Skeletal muscle satellite cell (primary cell): ENCODE data around the gene PTTG1IP.

Experiments
- H3K27me3 ChIP-seq: 2 replicates; pipeline ENCODE4 v1.7.0; 2013; ENCODE audit warnings: low read length; ENCODE audit not compliant: control insufficient read depth, insufficient read depth
- H3K36me3 ChIP-seq: 2 replicates; pipeline ENCODE4 v1.7.0; 2013; ENCODE audit warnings: mild to moderate bottlenecking, control low read depth, low read length; ENCODE audit not compliant: insufficient read depth
- H3K4me1 ChIP-seq: 2 replicates; pipeline ENCODE4 v1.7.0; 2013; ENCODE audit warnings: low read length; ENCODE audit not compliant: control insufficient read depth, insufficient read depth
- H3K4me2 ChIP-seq: 2 replicates; pipeline ENCODE4 v1.7.0; 2013; ENCODE audit warnings: mild to moderate bottlenecking, low read length
- H3K4me3 ChIP-seq: 2 replicates; pipeline ENCODE4 v1.7.0; 2013; ENCODE audit warnings: low read length
- H3K9ac ChIP-seq: 2 replicates; pipeline ENCODE4 v1.7.0; 2013; ENCODE audit warnings: mild to moderate bottlenecking, low read depth, low read length, moderate library complexity
- H3K9me3 ChIP-seq: replicated peaks from 2 replicates; pipeline ENCODE4 v1.7.0; 2013; ENCODE audit warnings: mild to moderate bottlenecking, control low read depth, low read length

Gene PTTG1IP

DNA sequence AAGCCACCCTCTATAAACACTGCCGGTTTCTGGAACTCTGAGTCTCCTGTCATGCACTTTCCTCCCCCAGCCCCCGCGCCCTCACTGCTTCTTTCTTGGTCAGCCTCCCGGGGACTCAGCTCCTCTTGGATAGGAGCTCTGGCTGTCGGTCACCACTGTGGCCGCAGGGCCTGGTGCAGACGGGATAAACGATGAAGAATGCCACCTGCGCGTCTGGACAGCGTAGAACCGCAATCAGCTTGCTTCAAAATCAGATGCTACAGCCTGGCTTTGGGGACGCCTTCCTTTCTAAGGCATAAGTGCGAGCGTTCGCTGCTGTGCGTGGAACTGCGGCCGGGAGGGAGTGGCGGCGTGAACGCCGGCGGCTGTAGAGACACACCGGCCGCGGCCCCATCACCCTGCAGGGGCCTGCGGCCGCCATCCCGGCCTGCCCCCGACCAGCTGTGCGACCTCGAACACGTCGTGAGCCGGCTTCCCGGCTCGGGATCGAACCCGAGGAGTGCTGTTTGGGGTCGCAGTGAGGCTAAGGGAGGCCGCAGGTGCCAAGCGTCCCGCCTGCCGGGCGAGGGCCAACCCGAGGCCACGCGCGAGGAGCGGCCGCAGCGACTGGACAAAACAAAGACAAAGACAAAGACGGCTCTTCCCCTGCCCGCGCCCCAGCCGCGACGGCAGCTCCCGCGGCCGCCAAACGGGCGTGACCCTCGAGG lies 688 bp downstream of the PTTG1IP start:
- peak overlapping the region; percentile 89 for H3K4me2 ChIP-seq
- H3K4me3 ChIP-seq, result peak overlapping the region; percentile 88
- peak overlapping the region; percentile 91 for H3K9ac ChIP-seq
- peaks cover 7% of the 10 kb centered on the region for H3K36me3 ChIP-seq
- H3K4me1 ChIP-seq, result peaks cover 57% of the 10 kb centered on the region
- H3K27me3 ChIP-seq, result no peaks in the 10 kb centered on the region
- H3K9me3 ChIP-seq, result no peaks in the 10 kb centered on the region

DNA sequence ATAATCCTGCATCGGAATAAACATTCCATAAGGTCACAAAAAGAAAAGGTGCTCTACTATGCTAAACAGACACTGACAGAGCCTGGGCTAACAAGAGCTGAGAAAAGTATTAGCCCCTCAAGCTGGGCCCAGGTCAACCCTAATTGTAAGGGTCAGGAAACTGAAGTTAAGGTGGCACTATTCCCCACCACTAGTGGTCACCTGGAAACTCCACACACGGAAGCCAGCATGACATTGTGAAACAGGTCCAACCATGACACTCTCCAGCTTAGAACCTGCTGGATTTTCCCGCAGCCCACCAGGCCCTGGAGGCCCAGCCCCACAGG lies 1.2 kb downstream of the PTTG1IP start:
- H3K9ac ChIP-seq, result peak overlapping the region; percentile 91
- H3K4me2 ChIP-seq, result peak overlapping the region; percentile 89
- H3K4me3 ChIP-seq, result peak overlapping the region; percentile 88
- peaks cover 59% of the 10 kb centered on the region for H3K4me1 ChIP-seq
- no peaks in the 10 kb centered on the region for H3K27me3 ChIP-seq
- H3K9me3 ChIP-seq, result no peaks in the 10 kb centered on the region
- H3K36me3 ChIP-seq, result peaks cover 12% of the 10 kb centered on the region

DNA sequence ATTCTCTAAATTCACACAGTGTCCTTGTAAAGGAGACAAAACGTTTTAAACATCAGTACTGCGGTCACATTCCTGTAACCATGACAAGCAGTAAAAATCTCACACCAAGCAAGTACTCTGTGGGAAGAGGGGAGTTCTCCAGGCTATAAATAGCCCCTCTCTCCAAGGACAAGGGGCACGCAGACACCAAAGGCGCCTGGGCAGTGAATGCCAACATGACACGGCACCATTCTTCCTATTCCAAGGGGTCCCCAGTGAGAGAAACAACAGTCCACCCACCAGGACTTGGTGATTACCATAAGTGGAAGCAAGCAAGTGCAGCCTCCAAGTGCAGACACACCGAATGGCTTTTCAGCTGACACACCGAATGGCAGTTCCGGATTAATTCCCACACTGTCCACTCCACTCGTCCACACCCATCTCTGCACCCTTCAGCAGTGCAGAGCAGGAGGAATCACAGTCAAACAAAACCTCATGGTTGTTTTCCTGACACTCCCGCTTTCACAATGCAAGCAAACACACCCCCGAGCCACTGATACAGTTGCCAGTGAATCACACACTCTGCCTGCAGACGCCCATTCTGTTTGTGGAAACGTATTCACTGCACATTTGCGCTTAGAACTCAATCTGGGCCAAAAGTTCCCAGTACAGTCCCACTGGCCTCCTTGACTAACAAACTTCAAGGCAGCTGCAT lies 1.8 kb downstream of the PTTG1IP start:
- Histone ChIP-seq H3K4me1 (peaks cover 64% of the 10 kb centered on the region), H3K36me3 (peaks cover 18% of the 10 kb centered on the region)

DNA sequence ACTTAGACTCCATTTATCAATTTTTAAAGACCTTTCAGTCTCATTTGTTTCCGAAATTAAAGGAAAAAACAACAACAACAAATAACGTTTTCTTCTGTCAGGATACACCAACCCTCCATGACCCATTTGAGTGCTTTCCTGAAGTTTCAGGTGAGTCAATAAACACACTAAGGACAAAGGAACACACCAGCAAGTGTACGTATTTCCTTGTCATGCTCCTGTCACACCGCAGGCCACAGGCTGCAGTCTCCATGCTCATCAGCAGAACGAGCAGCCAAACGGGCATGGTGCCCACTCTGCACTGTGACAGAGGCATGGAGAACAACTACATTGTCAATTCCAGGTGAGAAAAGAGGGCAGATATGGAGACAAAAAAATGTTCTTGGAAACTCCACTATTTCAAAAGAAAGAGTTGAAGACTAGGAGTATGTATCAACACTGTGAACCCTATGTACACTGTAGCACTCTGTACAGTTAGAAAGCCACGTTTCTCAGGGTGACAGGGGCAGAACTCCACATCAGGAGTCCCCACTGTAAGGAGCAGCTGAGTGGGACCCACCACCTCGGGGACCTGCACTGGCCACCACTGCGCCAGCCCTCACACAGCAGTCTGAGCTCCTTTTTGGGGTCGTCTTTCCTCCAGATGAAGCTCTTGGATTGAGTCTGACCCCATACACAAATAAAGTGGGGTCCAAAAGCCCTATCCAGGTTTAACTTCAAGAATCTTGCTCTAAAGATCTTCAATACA lies 2.6 kb downstream of the PTTG1IP start:
- H3K4me3 ChIP-seq, result peak overlapping the region; percentile 88
- H3K4me2 ChIP-seq, result peak overlapping the region; percentile 89
- H3K9me3 ChIP-seq, result no peaks in the 10 kb centered on the region
- peak overlapping the region; percentile 91 for H3K9ac ChIP-seq
- H3K4me1 ChIP-seq, result peaks cover 69% of the 10 kb centered on the region
- peaks cover 20% of the 10 kb centered on the region for H3K36me3 ChIP-seq
- H3K27me3 ChIP-seq, result no peaks in the 10 kb centered on the region

More for the DNA sequence above, 1.8 kb downstream of the PTTG1IP start:
- Histone ChIP-seq H3K4me2 (peak overlapping the region; percentile 89), H3K9me3 (no peaks in the 10 kb centered on the region), H3K27me3 (no peaks in the 10 kb centered on the region), H3K9ac (peak overlapping the region; percentile 91), H3K4me3 (peak overlapping the region; percentile 88)

DNA sequence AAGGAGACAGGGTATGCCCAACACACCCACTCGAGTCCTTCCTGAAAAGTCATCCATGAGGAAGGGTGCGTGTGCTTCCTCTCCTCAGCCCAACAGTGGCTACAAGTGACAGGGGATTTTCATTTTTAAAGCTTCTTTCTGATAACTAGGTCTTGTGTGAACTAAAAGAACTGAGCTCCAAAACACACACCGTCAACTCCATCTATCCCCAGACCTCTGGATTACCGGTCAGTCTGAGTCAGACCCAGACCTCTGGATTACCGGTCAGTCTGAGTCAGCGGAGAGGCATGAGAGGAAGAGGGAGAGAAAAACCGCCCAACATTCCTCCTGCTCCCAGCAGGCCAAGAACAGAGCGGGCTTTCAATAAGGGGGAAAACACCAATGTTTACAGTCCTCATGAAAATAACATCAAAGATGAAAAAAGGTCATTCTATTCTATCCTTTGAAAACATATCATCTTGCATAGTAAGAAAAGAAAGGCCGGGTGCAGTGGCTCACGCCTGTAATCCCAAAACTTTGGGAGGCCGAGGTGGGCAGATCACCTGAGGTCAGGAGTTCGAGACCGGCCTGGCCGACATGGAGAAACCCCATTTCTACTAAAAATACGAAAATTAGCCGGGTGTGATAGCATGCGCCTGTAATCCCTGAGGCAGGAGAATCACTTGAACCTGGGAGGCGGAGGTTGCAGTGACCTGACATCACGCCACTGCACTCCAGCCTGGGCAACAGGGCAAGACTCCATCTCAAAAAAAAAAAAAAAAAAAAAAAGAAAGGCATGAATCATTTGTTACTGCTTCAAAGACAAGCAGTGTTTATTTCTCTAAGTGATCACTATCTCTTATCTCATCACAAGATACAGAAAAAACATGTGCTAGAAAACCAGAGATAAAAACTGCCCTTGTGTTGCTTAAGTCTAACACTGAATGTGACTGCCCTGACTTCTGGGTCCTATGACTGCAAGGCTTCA lies 3.4 kb downstream of the PTTG1IP start:
- H3K4me1 ChIP-seq, result peaks cover 74% of the 10 kb centered on the region
- H3K4me2 ChIP-seq, result peak overlapping the region; percentile 89
- H3K9ac ChIP-seq, result peak overlapping the region; percentile 91
- H3K4me3 ChIP-seq, result peak overlapping the region; percentile 88
- no peaks in the 10 kb centered on the region for H3K27me3 ChIP-seq
- no peaks in the 10 kb centered on the region for H3K9me3 ChIP-seq
- peaks cover 22% of the 10 kb centered on the region for H3K36me3 ChIP-seq

DNA sequence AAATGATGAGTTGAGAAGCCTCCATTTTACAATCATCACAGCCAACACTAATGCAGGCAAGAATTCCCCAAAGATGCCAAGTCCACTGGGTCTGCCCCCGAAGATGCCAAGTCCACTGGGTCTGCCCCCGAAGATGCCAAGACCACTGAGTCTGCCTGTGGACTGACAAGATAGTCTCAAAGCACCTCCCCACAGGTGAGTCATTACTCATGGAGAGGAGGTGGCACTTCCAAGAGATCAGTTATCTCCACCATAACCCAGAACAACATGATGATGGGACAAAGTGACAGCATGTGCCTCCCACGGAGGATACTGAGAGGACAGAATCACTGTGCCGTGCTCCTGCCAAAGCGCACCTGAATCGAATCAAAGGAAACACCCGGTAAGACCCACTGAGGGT lies 4.8 kb downstream of the PTTG1IP start:
- Histone ChIP-seq H3K4me1 (peaks cover 64% of the 10 kb centered on the region), H3K4me2 (peak overlapping the region; percentile 89), H3K4me3 (peak overlapping the region; percentile 10), H3K9me3 (no peaks in the 10 kb centered on the region), H3K36me3 (peaks cover 34% of the 10 kb centered on the region), H3K27me3 (no peaks in the 10 kb centered on the region), H3K9ac (no peak overlapping the region)

DNA sequence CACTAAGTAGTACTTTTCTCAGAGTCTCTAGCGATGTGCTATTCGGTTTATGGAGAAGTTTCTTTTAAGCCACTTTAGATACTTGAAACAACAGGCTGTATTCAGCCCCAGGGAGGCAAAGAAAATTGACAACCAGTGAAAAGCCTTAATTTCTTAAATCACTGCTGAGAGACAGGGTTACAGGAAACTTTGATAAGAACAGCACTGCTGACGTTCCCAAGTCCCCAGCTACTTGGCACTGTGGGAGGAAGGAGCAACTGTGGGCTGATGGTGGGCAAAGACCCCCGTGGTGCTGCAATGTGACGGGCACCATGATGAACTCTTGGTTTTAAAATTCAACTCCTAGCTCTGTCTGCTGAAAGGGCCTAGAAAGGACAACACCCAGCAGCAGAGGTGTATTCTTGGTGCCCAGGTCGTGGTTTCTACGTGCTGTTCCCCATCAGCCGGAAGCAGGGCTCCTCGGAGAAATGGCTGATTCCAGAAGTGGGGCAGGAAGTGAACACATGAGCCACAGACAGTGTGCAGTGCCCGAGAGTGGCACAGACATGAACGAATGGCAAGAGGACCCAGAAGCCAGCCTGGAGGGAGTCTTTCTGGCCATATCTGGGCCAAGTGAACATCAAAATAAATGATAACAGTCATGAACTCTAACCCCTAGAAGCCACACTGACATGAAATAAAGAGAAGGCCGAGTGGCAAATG lies 5.3 kb downstream of the PTTG1IP start:
- no peak overlapping the region for H3K9ac ChIP-seq
- no peak overlapping the region for H3K4me3 ChIP-seq
- H3K4me2 ChIP-seq, result peak overlapping the region; percentile 89
- H3K9me3 ChIP-seq, result no peaks in the 10 kb centered on the region
- H3K27me3 ChIP-seq, result no peaks in the 10 kb centered on the region
- peaks cover 40% of the 10 kb centered on the region for H3K36me3 ChIP-seq
- H3K4me1 ChIP-seq, result peaks cover 64% of the 10 kb centered on the region

DNA sequence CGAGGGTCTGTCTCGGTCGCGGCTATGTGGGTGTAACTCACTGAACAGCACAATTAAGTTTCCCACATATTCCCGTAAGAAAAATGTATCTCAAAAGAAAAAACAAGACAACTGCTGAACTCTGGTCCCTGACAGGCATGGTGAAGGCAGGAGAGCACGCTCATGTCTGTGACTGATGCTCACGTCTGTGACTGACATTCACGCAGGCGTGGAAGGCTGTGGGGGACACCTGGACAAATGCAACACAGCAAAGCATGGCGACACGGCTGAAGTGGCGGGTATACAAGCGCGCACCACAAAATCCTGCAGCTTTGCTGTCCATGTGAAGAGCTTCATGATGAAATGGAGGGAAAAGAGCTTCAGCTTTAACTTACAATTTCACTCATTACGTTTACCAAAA lies 6.0 kb downstream of the PTTG1IP start:
- Histone ChIP-seq H3K27me3 (no peaks in the 10 kb centered on the region), H3K9ac (no peak overlapping the region), H3K4me3 (no peak overlapping the region), H3K4me1 (peaks cover 64% of the 10 kb centered on the region), H3K9me3 (no peaks in the 10 kb centered on the region), H3K36me3 (peaks cover 44% of the 10 kb centered on the region), H3K4me2 (no peak overlapping the region)

DNA sequence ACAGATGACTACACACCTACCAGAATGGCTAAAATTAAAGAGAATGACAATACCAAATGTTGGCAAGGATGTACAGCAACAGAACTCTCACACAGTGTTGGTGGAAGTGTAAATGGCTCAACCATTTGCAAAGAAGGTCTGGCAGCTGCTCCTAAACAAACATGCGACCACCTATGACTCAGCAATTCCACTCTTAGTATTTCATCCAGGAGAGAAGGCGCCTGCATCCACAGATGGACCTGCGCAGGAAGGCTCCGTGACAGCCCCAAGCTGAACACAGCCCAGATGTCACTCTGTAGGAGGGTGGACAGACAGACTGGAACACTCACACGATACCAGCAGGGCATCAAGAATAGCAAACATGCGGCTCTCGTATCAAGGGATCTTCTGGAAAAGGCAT lies 6.7 kb downstream of the PTTG1IP start:
- no peak overlapping the region for H3K4me3 ChIP-seq
- H3K9me3 ChIP-seq, result no peaks in the 10 kb centered on the region
- peaks cover 59% of the 10 kb centered on the region for H3K4me1 ChIP-seq
- H3K36me3 ChIP-seq, result peaks cover 49% of the 10 kb centered on the region
- H3K27me3 ChIP-seq, result no peaks in the 10 kb centered on the region
- H3K9ac ChIP-seq, result no peak overlapping the region
- H3K4me2 ChIP-seq, result peak overlapping the region; percentile 38

DNA sequence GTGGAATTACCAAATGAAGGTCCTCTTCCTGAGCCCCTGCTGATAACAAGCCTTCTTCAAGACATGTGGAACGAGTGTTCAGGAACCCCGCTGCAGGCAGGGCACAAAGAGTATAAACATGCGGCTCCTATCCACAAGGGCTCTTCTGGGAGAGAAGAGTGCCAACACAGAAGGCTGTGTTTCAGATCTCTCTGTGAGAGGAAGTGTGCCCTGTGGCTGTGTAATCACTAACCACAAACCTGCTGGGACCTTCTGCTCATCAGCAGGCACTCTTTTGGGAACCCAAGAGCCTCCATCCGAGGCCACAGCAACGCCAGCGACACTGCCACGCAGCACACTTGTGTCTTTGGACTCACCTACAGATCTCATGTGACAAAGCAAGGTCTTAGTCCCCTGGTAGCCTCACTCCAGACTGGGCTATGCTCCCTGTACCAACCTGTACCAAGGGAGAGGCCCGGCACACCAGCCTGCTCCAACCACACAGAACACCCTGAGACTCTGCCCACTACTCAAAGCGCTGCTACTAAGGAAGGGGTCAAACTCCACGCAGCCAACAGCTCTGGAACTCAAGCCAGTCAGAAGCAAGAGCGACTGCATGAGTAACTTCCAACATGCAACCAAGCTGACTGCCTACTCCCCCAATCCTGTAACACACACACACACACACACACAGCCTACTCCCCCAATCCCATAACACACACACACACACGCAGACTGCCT lies 7.8 kb downstream of the PTTG1IP start:
- peaks cover 49% of the 10 kb centered on the region for H3K4me1 ChIP-seq
- no peak overlapping the region for H3K4me3 ChIP-seq

More for the DNA sequence above, 7.8 kb downstream of the PTTG1IP start:
- no peaks in the 10 kb centered on the region for H3K27me3 ChIP-seq
- H3K9me3 ChIP-seq, result no peaks in the 10 kb centered on the region
- H3K9ac ChIP-seq, result no peak overlapping the region
- H3K36me3 ChIP-seq, result peaks cover 52% of the 10 kb centered on the region
- no peak overlapping the region for H3K4me2 ChIP-seq
